ENCODE measurements around the gene CKAP2L. TPM values are rescaled to one million over a fixed set of nuclear protein-coding genes. Genes with fewer than 3 reads are reported as not detected.
A peak's percentile ranks its signal among the peaks of the same experiment; 100 is the strongest.

CKAP2L gene, protein sequence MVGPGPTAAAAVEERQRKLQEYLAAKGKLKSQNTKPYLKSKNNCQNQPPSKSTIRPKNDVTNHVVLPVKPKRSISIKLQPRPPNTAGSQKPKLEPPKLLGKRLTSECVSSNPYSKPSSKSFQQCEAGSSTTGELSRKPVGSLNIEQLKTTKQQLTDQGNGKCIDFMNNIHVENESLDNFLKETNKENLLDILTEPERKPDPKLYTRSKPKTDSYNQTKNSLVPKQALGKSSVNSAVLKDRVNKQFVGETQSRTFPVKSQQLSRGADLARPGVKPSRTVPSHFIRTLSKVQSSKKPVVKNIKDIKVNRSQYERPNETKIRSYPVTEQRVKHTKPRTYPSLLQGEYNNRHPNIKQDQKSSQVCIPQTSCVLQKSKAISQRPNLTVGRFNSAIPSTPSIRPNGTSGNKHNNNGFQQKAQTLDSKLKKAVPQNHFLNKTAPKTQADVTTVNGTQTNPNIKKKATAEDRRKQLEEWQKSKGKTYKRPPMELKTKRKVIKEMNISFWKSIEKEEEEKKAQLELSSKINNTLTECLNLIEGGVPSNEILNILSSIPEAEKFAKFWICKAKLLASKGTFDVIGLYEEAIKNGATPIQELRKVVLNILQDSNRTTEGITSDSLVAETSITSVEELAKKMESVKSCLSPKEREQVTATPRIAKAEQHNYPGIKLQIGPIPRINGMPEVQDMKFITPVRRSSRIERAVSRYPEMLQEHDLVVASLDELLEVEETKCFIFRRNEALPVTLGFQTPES
- total RNA-seq, result under 1 TPM in 3 of 4 donors, not detected in 1; 0.13 to 0.29 (median 0.22) TPM

DNA sequence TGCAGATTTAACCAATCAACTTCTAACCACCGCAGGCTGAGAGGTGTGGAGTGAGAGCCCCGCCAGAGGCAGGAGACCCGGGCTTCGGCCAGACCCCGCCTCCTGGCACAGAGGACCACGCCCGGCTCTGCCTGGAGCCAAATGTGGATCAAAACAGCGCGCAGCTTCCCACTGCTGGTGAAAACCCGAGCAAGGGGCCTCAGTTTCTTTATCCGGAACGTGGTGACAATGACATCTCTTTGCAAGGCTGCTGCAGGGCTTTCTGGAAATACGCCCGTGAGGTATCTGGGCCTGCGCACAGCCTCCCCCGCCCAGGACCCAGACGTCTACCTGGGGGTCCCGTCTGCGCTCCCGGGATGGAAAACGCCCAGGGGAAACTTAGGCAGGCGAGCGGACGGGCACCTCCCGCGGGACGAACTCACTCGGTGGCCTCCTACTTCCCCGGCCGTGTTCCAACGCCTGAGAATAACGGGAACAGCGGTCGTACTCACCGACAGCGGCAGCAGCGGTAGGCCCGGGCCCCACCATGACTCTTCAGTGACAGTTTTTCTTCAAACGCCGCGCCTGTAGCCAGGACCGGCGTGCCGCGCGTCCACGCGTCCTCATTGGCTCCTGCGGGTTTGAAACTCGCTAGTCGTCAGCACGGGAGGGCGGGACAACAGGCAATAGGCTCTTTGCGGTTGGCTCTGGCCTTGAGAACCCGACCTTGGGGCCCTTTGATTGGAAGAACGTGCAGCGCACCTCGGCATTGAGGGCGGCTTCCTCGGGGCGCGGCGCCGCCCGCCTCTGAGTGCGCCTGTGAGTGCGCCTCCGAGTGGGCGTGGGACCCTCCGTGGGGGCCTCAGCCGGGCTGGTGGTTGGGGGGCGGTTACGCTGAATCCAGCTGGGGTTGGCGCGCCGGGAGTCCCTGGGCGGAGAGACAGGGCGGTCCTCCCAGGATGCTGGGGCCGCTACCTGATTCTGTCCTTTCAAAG is at the start of gene CKAP2L:
Gene CKAP2L (minus strand): TSS at position 539 of the 974 bp plus-strand sequence. CDS start 11 bp downstream, at position 528.
- no peaks in the 10 kb centered on the region for H3K27me3 ChIP-seq
- no peak for TF ChIP-seq CTCF (IDR thresholded peaks at IDR 0.05)
- no peak for TF ChIP-seq POLR2A (IDR thresholded peaks at IDR 0.05)
- H3K4me3 ChIP-seq (replicated peaks in 1 of 3), result peak within 1 kb of the TSS; percentile 45 to 67 (median 56)
- H3K36me3 ChIP-seq, result no peaks in the 10 kb centered on the region
- WGBS, 2 donors, result 1% methylated on average over 34 to 46 of the region's 79 CpGs
- H3K4me1 ChIP-seq, result peaks cover 5 to 6% of the 10 kb centered on the region in 2 donors
- peak; percentile 96 for DNase-seq
- H3K9me3 ChIP-seq, result no peaks in the 10 kb centered on the region
- H3K27ac ChIP-seq, result no peak within 1 kb of the TSS
- intact Hi-C loops (cut with DNase I), result no loop called here

- intact Hi-C loops (cut with DNase I), result no loop called here
- no peaks in the 10 kb centered on the region for H3K9me3 ChIP-seq
- DNase-seq, result no peak
- H3K36me3 ChIP-seq, result no peaks in the 10 kb centered on the region
- H3K4me3 ChIP-seq (replicated peaks in 1 of 3), result no peak overlapping the region
- no peaks in the 10 kb centered on the region for H3K27me3 ChIP-seq
- no peak for TF ChIP-seq POLR2A (IDR thresholded peaks at IDR 0.05)
- no peak for TF ChIP-seq CTCF (IDR thresholded peaks at IDR 0.05)
- 86 to 87% methylated on average over 10 of the region's 10 CpGs for WGBS, 2 donors
- no peaks in the 10 kb centered on the region for H3K4me1 ChIP-seq
- no peak overlapping the region for H3K27ac ChIP-seq
These were observed 49.0 kb upstream of the CKAP2L start for GRCh38 chr2:112813280-112813966.

DNA sequence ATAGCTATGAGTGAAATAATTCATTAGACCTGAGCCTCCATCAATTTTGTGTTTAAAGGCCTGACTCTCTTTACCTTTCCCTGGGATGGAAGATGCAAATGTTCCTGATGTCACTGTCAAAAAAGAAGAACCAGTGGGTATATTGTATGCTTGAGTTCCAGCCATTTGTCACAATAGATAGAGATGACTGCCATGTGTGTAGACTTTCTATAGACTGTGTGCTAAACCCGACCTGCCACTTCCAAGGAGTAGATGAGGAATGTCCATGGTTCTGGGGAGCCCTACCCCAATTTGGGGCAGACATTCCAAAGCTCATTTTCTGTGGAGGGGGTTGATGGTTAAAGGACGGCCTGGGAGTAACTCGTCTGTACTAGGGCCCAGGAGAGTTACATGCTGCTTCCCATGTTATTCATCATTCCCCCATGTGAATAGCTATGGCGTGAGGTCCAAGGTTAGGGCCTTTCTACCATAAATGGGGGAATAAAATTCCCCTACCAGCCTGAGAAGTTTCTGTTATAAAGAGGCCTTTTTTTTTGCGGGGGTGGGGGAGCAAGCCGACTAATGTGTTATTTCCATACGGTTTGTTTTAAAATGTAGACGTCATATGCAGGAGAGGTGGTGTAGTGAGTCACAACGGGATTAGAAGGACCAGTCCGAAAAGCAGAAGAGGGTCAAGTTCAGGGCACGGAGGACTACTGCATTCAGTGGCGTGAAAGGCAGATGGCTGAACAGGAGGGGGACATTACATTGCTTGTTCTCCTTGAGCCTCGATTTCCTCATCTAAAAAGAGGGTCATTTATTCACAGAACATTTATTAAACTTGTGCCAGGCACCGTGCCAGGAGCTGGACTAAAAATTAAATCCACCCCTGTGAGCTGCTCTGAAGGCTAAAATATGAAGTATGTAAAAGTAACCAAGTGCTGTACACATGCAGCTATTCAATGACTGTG is 48.2 kb upstream of the CKAP2L start:
- Histone ChIP-seq H3K4me1 (no peaks in the 10 kb centered on the region), H3K36me3 (no peaks in the 10 kb centered on the region), H3K9me3 (no peaks in the 10 kb centered on the region), H3K27me3 (no peaks in the 10 kb centered on the region), H3K27ac (no peak overlapping the region), H3K4me3 (replicated peaks in 1 of 3) (no peak overlapping the region)
- intact Hi-C loops (cut with DNase I), result no loop called here
- 66 to 69% methylated on average over 14 of the region's 14 CpGs for WGBS, 2 donors
- no peak for DNase-seq
- TF ChIP-seq CTCF (IDR thresholded peaks at IDR 0.05) (no peak), POLR2A (IDR thresholded peaks at IDR 0.05) (no peak)

- 62 to 67% methylated on average over 7 of the region's 7 CpGs for WGBS, 2 donors
- H3K4me1 ChIP-seq, result no peaks in the 10 kb centered on the region
- H3K9me3 ChIP-seq, result no peaks in the 10 kb centered on the region
- no peak overlapping the region for H3K4me3 ChIP-seq (replicated peaks in 1 of 3)
- intact Hi-C loops (cut with DNase I), result no loop called here
- H3K27ac ChIP-seq, result no peak overlapping the region
- no peaks in the 10 kb centered on the region for H3K36me3 ChIP-seq
- no peak for DNase-seq
- H3K27me3 ChIP-seq, result no peaks in the 10 kb centered on the region
- no peak for TF ChIP-seq CTCF (IDR thresholded peaks at IDR 0.05)
- no peak for TF ChIP-seq POLR2A (IDR thresholded peaks at IDR 0.05)
These were observed 47.5 kb upstream of the CKAP2L start for GRCh38 chr2:112811841-112812306.

Data from thyroid gland (tissue), 4 donors.